ENCODE measurements around the gene PALLD.

The PALLD gene

GRCh38 chr4:168615294-168616065, 118.6 kb downstream of the PALLD start:
- TF ChIP-seq CTCF (conservative IDR thresholded peaks at IDR 0.05): no peak
- no peak overlapping the region for H3K27ac ChIP-seq

- H3K27ac ChIP-seq: no peak overlapping the region
Measured at GRCh38 chr4:168618577-168619265, 121.9 kb downstream of the PALLD start.

GRCh38 chr4:168619266-168619631, 122.4 kb downstream of the PALLD start:
- no peak overlapping the region for H3K27ac ChIP-seq
- TF ChIP-seq CTCF (conservative IDR thresholded peaks at IDR 0.05): no peak

More at GRCh38 chr4:168618577-168619265, 121.9 kb downstream of the PALLD start:
- no peak for TF ChIP-seq CTCF (conservative IDR thresholded peaks at IDR 0.05)

- no peak for TF ChIP-seq CTCF (conservative IDR thresholded peaks at IDR 0.05)
- no peak overlapping the region for H3K27ac ChIP-seq
Measured at GRCh38 chr4:168621806-168622589, 125.1 kb downstream of the PALLD start.

GRCh38 chr4:168622600-168622999, 125.7 kb downstream of the PALLD start:
- TF ChIP-seq CTCF (conservative IDR thresholded peaks at IDR 0.05): no peak
- no peak overlapping the region for H3K27ac ChIP-seq

GRCh38 chr4:168623011-168623410, 126.2 kb downstream of the PALLD start:
- no peak overlapping the region for H3K27ac ChIP-seq
- no peak for TF ChIP-seq CTCF (conservative IDR thresholded peaks at IDR 0.05)

- H3K27ac ChIP-seq: no peak overlapping the region
- no peak for TF ChIP-seq CTCF (conservative IDR thresholded peaks at IDR 0.05)
Measured at GRCh38 chr4:168623484-168623883, 126.6 kb downstream of the PALLD start.
